Measurements from ENCODE around the gene TMEM92.

- TF ChIP-seq CTCF (IDR thresholded peaks at IDR 0.05) (no peak), ZFX (IDR thresholded peaks at IDR 0.05; ENCODE audit: borderline replicate concordance) (no peak)
These were observed 7.6 kb downstream of the TMEM92 start for GRCh38 chr17:50281739-50282401.
